ENCODE measurements around the gene CCND2. TPM values are rescaled to one million over a fixed set of nuclear protein-coding genes. Genes with fewer than 3 reads are reported as not detected.
"Not testable (repeated sequence)": the region's sequence is repeated elsewhere in the genome, so short reads cannot be mapped to it uniquely, and the experiment has no call there.

The CCND2 gene
- 80.7 TPM for polyA plus RNA-seq (ENCODE audit: insufficient read length)

- peak; percentile 95 for DNase-seq (ENCODE audit: low read depth)
These were observed at the start of gene CCND2 for GRCh38 chr12:4273652-4274395. TSS of gene CCND2 (plus strand) at chr12:4273762. CDS start at chr12:4274041, 279 bp downstream.

- no peak for DNase-seq (ENCODE audit: low read depth)
These were observed 49.2 kb upstream of the CCND2 start for GRCh38 chr12:4224206-4224889.

- no peak for DNase-seq (ENCODE audit: low read depth)
These were observed 48.0 kb upstream of the CCND2 start for GRCh38 chr12:4225571-4225970.

DNA sequence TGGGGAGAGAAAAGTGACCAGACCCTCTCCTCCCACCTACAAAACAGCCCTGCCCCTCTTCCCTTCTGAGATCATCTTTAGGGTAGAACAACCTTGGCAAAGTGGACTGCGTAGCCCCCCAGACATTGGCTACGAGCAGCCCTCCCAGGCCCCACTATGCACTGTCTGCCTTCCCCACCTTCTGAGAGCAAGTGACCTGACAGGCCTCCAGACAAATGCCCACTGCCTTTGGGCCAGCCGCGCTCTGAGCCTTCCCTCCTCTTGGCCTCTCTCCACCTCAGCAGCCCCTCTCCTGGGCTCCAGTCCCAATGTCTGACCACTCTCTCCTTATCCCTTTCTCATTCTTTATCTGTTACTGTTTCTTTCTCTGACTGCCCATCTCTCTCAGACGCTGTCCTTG is 46.5 kb upstream of the CCND2 start:
- no peak for DNase-seq (ENCODE audit: low read depth)

GRCh38 chr12:4228122-4228580 is 45.4 kb upstream of the CCND2 start:
- no peak for DNase-seq (ENCODE audit: low read depth)

DNA sequence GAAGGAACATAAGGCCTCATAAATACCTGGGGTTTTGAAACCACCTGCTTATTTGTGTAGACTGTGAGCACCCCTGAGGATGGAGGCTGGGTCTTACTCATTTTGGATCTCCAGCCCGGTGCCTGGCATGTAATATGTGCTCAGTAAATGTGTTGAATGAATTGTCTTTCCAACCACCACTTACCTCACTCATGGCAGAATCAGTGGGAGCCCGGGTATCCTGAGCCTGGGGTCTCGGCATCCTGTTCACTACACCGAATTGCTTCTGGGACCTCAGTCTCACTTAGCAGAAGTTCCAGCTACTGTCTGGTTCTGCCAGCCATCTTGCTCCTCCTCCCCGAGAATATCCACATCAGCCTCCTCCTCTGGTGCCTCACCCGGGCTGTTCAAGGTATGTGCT is 43.0 kb upstream of the CCND2 start:
- DNase-seq (ENCODE audit: low read depth): no peak

- DNase-seq (ENCODE audit: low read depth): no peak
These were observed 35.0 kb upstream of the CCND2 start for GRCh38 chr12:4238577-4238976.

GRCh38 chr12:4239746-4240145 is 33.8 kb upstream of the CCND2 start:
- no peak for DNase-seq (ENCODE audit: low read depth)

DNA sequence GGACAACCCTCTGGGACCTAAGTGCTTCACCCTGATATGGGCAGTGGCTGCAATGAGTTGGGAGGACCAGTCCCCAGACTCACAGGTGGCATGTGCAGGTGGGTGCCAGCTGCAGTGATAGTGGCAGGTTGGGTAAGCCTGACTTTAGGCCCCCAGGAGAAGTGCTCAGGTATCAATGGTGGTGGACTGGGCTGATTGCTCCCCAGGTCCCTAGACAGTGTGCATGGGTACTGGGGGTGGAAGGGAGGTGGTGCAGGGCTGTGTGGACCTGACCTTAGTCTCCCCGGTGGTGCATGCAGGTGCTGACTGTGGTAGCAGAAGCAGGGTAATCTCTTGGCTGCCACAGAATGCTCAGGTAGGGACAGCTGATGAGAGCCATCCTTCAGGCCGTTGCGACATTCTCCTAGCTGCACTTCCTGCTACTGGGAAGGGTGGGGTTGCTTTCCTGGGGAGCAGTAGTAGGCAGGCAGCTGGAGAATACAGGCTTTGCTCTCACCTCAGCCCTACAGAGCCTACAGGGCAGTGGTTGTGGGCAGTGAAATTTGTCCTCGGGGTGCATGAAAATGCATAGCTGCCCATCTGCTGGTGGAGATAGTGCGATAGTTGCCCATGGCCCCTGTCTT is 33.3 kb upstream of the CCND2 start:
- DNase-seq (ENCODE audit: low read depth): no peak

DNA sequence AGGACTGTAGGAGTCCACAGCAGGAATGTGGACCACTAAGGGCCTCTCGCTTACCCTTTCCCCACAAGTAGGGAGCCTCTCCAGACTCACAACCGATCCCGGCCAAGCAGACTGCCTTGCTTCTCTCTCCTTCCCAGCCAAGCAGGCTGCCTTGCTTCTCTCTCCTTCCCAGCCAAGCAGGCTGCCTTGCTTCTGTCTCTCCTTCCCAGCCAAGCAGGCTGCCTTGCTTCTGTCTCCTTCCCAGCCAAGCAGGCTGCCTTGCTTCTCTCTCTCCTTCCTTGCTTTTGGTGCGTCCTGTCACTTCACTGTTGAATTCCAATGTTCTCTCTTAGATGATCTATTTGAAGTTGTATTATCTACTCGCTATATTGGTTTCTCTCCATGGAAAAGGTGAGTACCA is 32.6 kb upstream of the CCND2 start:
- no peak for DNase-seq (ENCODE audit: low read depth)

DNA sequence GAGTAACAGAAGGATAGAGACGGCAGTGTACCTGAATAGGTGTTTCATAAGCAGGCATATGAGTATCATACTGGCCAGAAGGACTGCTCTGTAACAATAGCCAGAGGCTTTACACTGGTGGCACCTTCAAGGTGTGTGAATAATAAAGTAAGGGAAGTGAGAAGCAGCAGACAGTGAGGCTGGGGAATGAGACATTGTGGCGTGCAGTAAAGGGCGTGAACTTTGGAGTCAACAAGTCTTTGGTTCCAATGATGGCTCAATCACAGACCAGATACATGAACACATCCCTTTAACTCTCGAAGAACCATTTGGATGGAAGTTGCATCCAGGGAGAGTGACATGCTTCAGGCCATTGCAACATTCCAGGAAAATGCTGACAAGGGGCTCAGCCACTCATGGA is 32.0 kb upstream of the CCND2 start:
- no peak for DNase-seq (ENCODE audit: low read depth)

- DNase-seq (ENCODE audit: low read depth): no peak
These were observed 31.0 kb upstream of the CCND2 start for GRCh38 chr12:4242595-4242994.

DNA sequence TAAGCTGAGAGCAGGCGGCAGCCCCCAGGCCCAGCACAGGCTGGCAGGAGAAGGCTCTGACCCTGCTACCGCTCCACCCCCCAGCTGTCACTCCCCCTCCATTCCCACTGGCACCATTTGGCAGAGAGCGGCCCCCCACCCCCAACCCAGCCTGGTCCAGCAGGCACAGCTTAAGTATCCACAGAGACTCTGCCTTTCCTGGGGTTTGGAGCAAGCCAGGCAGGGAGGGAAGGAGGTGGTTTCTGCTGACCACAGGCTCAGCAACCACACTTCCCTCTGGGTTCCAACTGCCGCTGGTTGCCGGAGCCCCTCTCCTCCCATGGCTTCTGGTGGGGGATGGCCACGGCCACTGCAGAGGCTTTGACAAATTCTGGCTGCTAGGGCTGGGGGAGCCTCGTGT is 30.5 kb upstream of the CCND2 start:
- no peak for DNase-seq (ENCODE audit: low read depth)

DNA sequence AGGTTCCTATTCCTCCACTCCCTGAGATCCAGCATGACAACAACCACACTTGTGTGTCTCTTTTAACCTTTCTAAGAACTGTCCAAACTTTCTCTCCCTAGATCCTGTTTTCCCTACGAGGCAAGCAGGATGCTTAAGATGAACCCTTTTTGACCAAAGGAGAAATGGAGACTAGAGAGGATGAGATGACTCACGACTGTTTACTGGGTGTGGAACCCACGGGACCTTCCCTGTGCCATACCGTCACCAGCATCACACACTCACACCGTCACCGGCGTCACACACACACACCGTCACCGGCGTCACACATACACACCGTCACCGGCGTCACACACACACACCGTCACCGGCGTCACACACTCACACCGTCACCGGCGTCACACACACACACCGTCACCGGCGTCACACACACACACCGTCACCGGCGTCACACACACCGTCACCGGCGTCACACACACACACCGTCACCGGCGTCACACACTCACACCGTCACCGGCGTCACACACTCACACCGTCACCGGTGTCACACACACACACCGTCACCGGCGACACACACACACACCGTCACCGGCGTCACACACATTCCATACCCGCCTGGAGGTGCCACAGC is 30.0 kb upstream of the CCND2 start:
- DNase-seq (ENCODE audit: low read depth): not testable (repeated sequence)

GRCh38 chr12:4244868-4245267 is 28.7 kb upstream of the CCND2 start:
- no peak for DNase-seq (ENCODE audit: low read depth)

DNA sequence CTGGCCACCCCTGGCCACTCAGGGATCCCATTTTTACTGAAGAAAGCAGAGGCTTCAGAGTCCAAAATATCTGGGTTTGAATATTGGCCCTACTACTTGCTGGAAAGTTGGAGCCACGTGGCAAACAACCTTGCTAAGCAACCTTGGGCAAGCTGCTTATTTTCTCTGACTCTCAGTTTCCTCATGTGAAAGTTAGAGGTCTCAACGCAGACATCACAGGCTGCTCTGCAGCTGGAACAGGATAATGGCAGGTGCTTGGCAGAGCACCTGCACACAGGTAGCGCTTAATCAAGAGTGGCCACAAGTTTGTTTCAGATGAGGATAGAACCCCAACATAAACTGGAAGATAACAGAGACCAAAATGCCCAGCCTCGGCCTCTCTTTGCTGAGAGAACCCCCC is 28.1 kb upstream of the CCND2 start:
- no peak for DNase-seq (ENCODE audit: low read depth)

DNA sequence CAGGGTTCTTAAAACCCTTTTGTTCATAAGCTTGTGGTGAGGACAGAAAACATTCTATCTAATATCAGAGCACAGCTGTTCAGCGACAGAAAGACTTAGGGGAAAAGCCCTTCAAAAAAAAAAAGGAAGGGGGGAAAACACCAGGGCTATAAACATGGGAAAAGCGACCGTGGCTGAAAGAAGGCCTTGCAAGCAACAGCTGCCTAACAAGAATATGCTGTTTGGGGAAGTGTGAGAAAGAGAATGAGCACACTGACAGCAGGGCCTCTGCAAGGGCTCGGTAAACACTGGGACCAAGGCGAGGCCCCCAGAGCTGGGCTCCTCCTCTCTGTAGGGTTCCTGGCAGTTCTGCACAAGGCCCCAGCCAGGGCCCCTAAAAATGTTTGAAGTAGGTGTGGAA is 27.4 kb upstream of the CCND2 start:
- DNase-seq (ENCODE audit: low read depth): no peak

- DNase-seq (ENCODE audit: low read depth): no peak
These were observed 22.9 kb upstream of the CCND2 start for GRCh38 chr12:4250691-4251090.

- no peak for DNase-seq (ENCODE audit: low read depth)
These were observed 22.2 kb upstream of the CCND2 start for GRCh38 chr12:4251216-4251891.

GRCh38 chr12:4251967-4252366 is 21.6 kb upstream of the CCND2 start:
- DNase-seq (ENCODE audit: low read depth): no peak

DNA sequence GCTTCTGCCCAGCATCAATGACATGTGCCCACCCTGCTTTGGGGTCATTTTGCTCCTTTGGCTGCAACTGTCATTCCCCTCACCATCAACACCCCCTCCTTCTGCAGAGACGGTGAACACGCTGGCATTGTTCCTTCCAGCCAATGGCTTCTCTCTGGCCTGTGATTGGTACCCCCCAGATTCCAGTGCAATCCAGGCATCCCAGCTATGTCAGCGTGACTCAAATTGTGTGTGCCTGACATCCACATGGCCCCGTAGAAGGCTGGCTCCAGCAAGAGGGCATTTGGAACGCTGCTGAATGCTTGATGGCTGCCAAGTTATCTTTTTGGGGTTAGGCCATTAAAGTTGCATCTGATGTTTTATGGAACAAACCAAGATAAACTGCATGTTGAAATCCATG is 21.0 kb upstream of the CCND2 start:
- DNase-seq (ENCODE audit: low read depth): no peak

All from forelimb muscle (tissue), 1 donor.